ENCODE measurements around the gene MLLT3.

MLLT3 gene

DNA sequence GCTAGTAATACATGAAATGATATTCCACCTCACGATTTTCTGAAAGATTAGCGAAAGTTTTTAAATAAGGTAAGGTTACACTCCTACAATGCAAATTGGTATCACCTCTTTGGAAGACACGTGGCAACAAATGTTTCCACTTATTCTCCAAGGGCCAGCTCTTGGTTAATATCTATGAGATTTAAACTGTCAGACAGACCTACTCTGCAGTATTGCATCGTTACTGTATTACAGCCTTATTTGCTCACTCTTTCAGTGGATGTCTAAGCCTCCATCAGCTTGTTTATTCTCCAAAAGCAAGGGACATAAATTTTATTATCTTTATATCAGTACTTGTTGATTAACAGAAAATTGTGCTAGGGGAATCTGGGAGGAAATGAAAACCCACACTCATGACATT is 135.7 kb downstream of the MLLT3 start:
- Histone ChIP-seq H2AK5ac (ENCODE audit: low read length) (no peak overlapping the region), H2BK5ac (ENCODE audit: low read depth, low read length, poor library complexity) (no peak overlapping the region), H3K4me1 (ENCODE audit: control insufficient read depth in 1 of 2, insufficient read depth in 2 of 2, low read length in 2 of 2) (no peaks in the 10 kb centered on the region), H4K8ac (ENCODE audit: low read depth, low read length) (no peak overlapping the region), H3K23ac (ENCODE audit: low read length) (no peak overlapping the region), H4K91ac (ENCODE audit: low read depth, low read length) (no peak overlapping the region), H3K9ac (ENCODE audit: low read length) (no peak overlapping the region), H3K27me3 (ENCODE audit: insufficient read depth, low read length) (no peaks in the 10 kb centered on the region), H3K79me1 (ENCODE audit: low read length) (no peaks in the 10 kb centered on the region), H3K4ac (ENCODE audit: low read depth, low read length) (no peak overlapping the region), H2BK12ac (ENCODE audit: low read length) (no peak overlapping the region), H3K4me2 (ENCODE audit: low read length) (no peak overlapping the region), H3K4me3 (ENCODE audit: low read depth, low read length) (no peak overlapping the region), H2BK120ac (ENCODE audit: insufficient read depth, low read length, poor library complexity) (no peak overlapping the region), H3K9me3 (ENCODE audit: insufficient read depth, low read depth, low read length) (no peaks in the 10 kb centered on the region), H3K14ac (ENCODE audit: low read length) (no peak overlapping the region), H4K12ac (ENCODE audit: low read depth, low read length) (no peak overlapping the region), H3K27ac (ENCODE audit: low read depth, low read length) (no peak overlapping the region), H2AFZ (ENCODE audit: insufficient read depth, low read length, poor library complexity) (no peak overlapping the region), H3K36me3 (ENCODE audit: control insufficient read depth in 1 of 2, insufficient read depth in 2 of 2, low read length in 2 of 2) (no peaks in the 10 kb centered on the region), H3K18ac (ENCODE audit: low read length) (no peak overlapping the region), H3K79me2 (ENCODE audit: control insufficient read depth, insufficient read depth, low read length, poor library complexity) (no peaks in the 10 kb centered on the region)
- no peak for DNase-seq
- WGBS (ENCODE audit: extremely low coverage, insufficient coverage, insufficient read length): no CpG with 5 or more reads among the region's 4 CpGs

DNA sequence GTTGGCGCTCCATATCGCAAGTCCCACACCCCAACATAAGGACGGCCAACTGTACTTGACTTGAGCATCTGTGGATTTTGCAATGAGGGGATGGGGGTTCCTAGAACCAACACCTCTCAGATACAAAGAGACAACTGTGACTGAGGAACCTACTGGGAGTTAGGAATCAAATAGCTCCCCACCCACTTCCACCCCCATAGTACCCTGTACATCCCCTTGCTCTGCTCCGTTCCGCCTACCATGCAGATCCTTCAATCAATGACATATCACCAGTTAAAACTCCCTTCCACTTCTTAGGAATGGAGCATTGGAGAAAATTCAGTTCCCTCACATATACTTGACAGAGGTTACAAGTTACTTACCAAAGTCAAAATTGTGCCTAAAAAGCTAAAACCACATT is 140.9 kb downstream of the MLLT3 start:
- Histone ChIP-seq H4K12ac (ENCODE audit: low read depth, low read length) (no peak overlapping the region), H4K91ac (ENCODE audit: low read depth, low read length) (no peak overlapping the region), H2BK12ac (ENCODE audit: low read length) (no peak overlapping the region)

DNA sequence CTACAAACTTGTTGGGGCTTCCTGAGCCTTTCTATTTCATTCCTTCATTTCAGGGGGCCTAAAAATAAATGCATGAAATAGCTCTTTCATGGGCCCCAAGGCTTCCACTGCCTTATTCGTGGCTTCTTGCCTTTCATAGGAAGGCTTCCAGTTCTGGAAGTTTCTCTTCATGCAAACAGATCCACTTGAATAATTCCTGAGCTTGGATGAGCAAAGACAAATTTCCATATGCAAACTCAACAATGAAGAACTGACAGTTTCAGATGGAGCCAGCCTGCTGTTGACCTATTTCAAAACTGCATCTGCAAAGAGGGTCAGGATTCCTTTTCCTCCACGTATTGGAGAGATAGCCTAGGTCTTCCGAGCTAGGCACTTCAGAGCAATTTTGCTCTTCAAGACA is 142.1 kb downstream of the MLLT3 start:
- Histone ChIP-seq H3K9me3 (ENCODE audit: insufficient read depth, low read depth, low read length) (no peaks in the 10 kb centered on the region), H2BK12ac (ENCODE audit: low read length) (no peak overlapping the region), H2BK5ac (ENCODE audit: low read depth, low read length, poor library complexity) (no peak overlapping the region), H3K23ac (ENCODE audit: low read length) (no peak overlapping the region), H3K4ac (ENCODE audit: low read depth, low read length) (no peak overlapping the region), H3K79me1 (ENCODE audit: low read length) (no peaks in the 10 kb centered on the region), H2AK5ac (ENCODE audit: low read length) (no peak overlapping the region), H3K79me2 (ENCODE audit: control insufficient read depth, insufficient read depth, low read length, poor library complexity) (no peaks in the 10 kb centered on the region), H3K9ac (ENCODE audit: low read length) (no peak overlapping the region), H4K12ac (ENCODE audit: low read depth, low read length) (no peak overlapping the region), H4K91ac (ENCODE audit: low read depth, low read length) (no peak overlapping the region), H3K14ac (ENCODE audit: low read length) (no peak overlapping the region), H3K18ac (ENCODE audit: low read length) (no peak overlapping the region), H2AFZ (ENCODE audit: insufficient read depth, low read length, poor library complexity) (no peak overlapping the region), H3K27me3 (ENCODE audit: insufficient read depth, low read length) (no peaks in the 10 kb centered on the region), H3K4me2 (ENCODE audit: low read length) (no peak overlapping the region), H4K8ac (ENCODE audit: low read depth, low read length) (no peak overlapping the region), H3K4me3 (ENCODE audit: low read depth, low read length) (no peak overlapping the region), H3K4me1 (ENCODE audit: control insufficient read depth in 1 of 2, insufficient read depth in 2 of 2, low read length in 2 of 2) (peaks cover 0 to 6% of the 10 kb centered on the region in 2 experiments), H3K27ac (ENCODE audit: low read depth, low read length) (no peak overlapping the region), H3K36me3 (ENCODE audit: control insufficient read depth in 1 of 2, insufficient read depth in 2 of 2, low read length in 2 of 2) (no peaks in the 10 kb centered on the region), H2BK120ac (ENCODE audit: insufficient read depth, low read length, poor library complexity) (no peak overlapping the region)
- no peak for DNase-seq
- no CpG with 5 or more reads among the region's 3 CpGs for whole genome bisulfite sequencing (ENCODE audit: extremely low coverage, insufficient coverage, insufficient read length)

More for the DNA sequence above, 140.9 kb downstream of the MLLT3 start:
- Histone ChIP-seq H3K18ac (ENCODE audit: low read length) (no peak overlapping the region), H3K9ac (ENCODE audit: low read length) (no peak overlapping the region), H3K4me1 (ENCODE audit: control insufficient read depth in 1 of 2, insufficient read depth in 2 of 2, low read length in 2 of 2) (peaks cover 0 to 6% of the 10 kb centered on the region in 2 experiments), H3K9me3 (ENCODE audit: insufficient read depth, low read depth, low read length) (no peaks in the 10 kb centered on the region), H3K23ac (ENCODE audit: low read length) (no peak overlapping the region), H2AFZ (ENCODE audit: insufficient read depth, low read length, poor library complexity) (no peak overlapping the region), H2BK5ac (ENCODE audit: low read depth, low read length, poor library complexity) (no peak overlapping the region), H3K79me2 (ENCODE audit: control insufficient read depth, insufficient read depth, low read length, poor library complexity) (no peaks in the 10 kb centered on the region), H3K4ac (ENCODE audit: low read depth, low read length) (no peak overlapping the region), H4K8ac (ENCODE audit: low read depth, low read length) (no peak overlapping the region), H3K27me3 (ENCODE audit: insufficient read depth, low read length) (no peaks in the 10 kb centered on the region), H3K36me3 (ENCODE audit: control insufficient read depth in 1 of 2, insufficient read depth in 2 of 2, low read length in 2 of 2) (no peaks in the 10 kb centered on the region), H2BK120ac (ENCODE audit: insufficient read depth, low read length, poor library complexity) (no peak overlapping the region), H3K79me1 (ENCODE audit: low read length) (no peaks in the 10 kb centered on the region), H3K27ac (ENCODE audit: low read depth, low read length) (no peak overlapping the region), H3K4me2 (ENCODE audit: low read length) (no peak overlapping the region), H3K14ac (ENCODE audit: low read length) (no peak overlapping the region), H3K4me3 (ENCODE audit: low read depth, low read length) (no peak overlapping the region), H2AK5ac (ENCODE audit: low read length) (no peak overlapping the region)
- no CpG with 5 or more reads among the region's 5 CpGs for WGBS (ENCODE audit: extremely low coverage, insufficient coverage, insufficient read length)
- no peak for DNase-seq

DNA sequence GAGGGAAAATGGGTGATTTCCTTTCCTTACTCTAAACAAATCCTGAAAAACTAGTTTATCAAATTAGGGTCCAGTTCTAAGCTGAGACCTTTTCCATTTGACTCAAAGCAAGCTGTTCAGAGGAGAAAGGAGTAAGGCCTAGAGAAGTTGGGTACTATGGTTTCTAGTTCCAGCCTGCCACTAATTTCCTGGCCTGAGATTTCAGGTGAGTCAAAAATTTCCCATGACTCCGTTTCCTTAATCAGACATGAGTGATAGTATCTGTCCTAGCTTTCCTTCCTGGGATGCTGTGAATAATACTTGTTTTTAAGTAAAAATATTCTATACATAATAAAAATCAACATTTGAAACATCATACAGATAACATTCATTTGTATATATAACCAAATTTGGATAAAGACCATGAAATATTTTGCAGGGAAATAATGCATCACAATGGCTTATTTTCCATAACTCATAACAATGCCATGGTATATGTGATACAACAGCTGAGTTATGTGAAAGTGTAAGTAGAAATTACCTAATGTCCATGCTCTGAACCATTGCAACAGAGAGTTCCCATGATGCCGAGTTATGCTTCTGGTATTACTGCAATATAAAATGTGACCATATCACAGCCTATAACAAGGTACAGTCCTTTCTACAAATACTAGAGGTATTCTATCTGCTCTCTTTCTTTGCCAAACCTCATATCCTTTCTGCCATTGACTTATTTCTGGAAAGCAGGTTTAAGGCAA is 142.7 kb downstream of the MLLT3 start:
- H2BK5ac ChIP-seq (ENCODE audit: low read depth, low read length, poor library complexity): no peak overlapping the region
- peaks cover 0 to 6% of the 10 kb centered on the region in 2 experiments for H3K4me1 ChIP-seq (ENCODE audit: control insufficient read depth in 1 of 2, insufficient read depth in 2 of 2, low read length in 2 of 2)
- H3K79me1 ChIP-seq (ENCODE audit: low read length): no peaks in the 10 kb centered on the region
- H3K36me3 ChIP-seq (ENCODE audit: control insufficient read depth in 1 of 2, insufficient read depth in 2 of 2, low read length in 2 of 2): no peaks in the 10 kb centered on the region
- DNase-seq: no peak
- H4K91ac ChIP-seq (ENCODE audit: low read depth, low read length): no peak overlapping the region
- H3K27ac ChIP-seq (ENCODE audit: low read depth, low read length): no peak overlapping the region
- H2AFZ ChIP-seq (ENCODE audit: insufficient read depth, low read length, poor library complexity): no peak overlapping the region
- no peak overlapping the region for H3K14ac ChIP-seq (ENCODE audit: low read length)
- no peaks in the 10 kb centered on the region for H3K79me2 ChIP-seq (ENCODE audit: control insufficient read depth, insufficient read depth, low read length, poor library complexity)
- no peak overlapping the region for H4K12ac ChIP-seq (ENCODE audit: low read depth, low read length)
- H3K9me3 ChIP-seq (ENCODE audit: insufficient read depth, low read depth, low read length): no peaks in the 10 kb centered on the region
- H3K23ac ChIP-seq (ENCODE audit: low read length): no peak overlapping the region
- no peak overlapping the region for H3K9ac ChIP-seq (ENCODE audit: low read length)
- H3K27me3 ChIP-seq (ENCODE audit: insufficient read depth, low read length): no peaks in the 10 kb centered on the region
- H2BK120ac ChIP-seq (ENCODE audit: insufficient read depth, low read length, poor library complexity): no peak overlapping the region
- no CpG with 5 or more reads among the region's 2 CpGs for WGBS (ENCODE audit: extremely low coverage, insufficient coverage, insufficient read length)
- no peak overlapping the region for H3K4me3 ChIP-seq (ENCODE audit: low read depth, low read length)
- no peak overlapping the region for H2BK12ac ChIP-seq (ENCODE audit: low read length)
- no peak overlapping the region for H2AK5ac ChIP-seq (ENCODE audit: low read length)
- no peak overlapping the region for H3K18ac ChIP-seq (ENCODE audit: low read length)
- H3K4ac ChIP-seq (ENCODE audit: low read depth, low read length): no peak overlapping the region
- no peak overlapping the region for H3K4me2 ChIP-seq (ENCODE audit: low read length)
- no peak overlapping the region for H4K8ac ChIP-seq (ENCODE audit: low read depth, low read length)

All from trophoblast cell (in vitro differentiated cells and primary cell).